GM10847 (cell line): ENCODE results near the gene AKT3.

Experiments
- POLR2A ChIP-seq: IDR thresholded peaks from 2 replicates; pipeline ENCODE4 v1.6.1; 2011; ENCODE audit not compliant: insufficient read length; ENCODE audit errors: extremely low read depth

Gene AKT3

DNA sequence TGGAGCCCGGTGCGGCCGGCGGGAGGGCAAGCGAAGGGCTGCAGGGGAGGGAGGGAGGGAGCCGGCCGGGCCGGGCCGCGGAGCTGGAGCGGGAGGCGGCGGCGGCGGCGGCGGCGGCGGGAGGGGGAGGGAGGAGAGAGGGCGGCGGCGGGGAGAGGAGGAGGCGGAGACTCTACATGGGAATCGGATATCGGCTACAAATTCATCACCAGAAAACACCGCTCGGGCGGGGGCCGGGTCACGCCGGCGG, at the start of gene AKT3:
TSS of gene AKT3 (minus strand) at position 42 of the 250 bp plus-strand sequence. CDS start 7,073 bp downstream, outside the sequence.
- TF ChIP-seq POLR2A = no peak

DNA sequence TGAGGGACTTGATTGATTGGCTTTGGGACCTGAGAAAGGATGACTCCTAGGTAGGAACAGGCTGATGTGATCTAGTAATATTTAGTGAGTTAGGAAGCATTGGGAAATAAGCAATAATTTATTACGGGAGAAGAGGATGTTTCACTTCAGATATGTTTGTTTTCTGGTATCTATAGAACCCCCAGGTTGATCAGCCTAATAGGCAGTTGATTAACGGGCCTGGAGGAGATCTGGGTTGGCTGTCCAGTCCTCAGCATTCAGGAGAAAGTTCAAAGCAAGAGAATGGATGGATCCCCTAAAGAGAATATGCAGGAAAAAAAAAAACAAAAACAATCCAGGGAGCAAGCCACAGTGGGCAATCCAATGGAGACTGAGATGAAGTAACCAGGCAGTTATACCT, 48.2 kb upstream of the AKT3 start:
- TF ChIP-seq POLR2A = no peak

DNA sequence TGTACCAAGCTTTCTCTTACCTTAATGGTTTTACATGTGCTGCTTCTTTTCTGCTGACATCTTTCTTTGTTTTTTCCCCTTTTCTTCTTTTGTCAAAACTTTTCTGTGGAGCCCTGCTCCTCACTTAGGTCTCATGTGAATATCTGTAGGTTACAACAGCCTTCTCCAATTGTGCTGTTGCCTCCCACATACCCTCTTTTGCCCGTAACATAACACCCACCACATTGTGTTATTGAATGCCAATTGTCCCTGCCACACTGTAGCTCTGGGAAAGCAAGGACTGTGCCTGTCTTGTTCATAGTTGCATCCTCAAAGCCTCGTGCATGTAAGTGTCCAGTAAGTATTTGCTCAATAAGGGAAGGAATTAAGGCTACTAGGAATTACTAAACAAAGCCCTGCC, 46.3 kb upstream of the AKT3 start:
- TF ChIP-seq POLR2A = no peak

DNA sequence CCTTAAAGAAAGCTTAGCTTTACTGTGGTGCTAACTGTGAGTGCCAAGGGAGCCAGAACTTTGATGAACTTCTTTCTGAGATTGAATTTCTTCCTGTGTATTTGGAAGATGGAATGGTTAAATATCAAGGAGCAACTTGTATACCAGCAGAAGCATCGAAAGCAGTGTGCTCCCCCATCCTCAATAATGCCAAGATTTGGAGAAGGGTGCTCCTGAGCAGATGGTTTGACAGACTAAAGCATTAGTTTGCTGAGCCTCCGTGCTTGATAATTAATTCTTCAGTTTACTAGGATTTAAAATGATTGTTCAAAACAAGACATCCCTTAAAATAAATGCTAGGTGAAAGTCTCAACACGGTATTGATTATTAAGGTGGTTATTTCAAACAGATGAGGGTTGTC, 42.4 kb upstream of the AKT3 start:
- TF ChIP-seq POLR2A = no peak

DNA sequence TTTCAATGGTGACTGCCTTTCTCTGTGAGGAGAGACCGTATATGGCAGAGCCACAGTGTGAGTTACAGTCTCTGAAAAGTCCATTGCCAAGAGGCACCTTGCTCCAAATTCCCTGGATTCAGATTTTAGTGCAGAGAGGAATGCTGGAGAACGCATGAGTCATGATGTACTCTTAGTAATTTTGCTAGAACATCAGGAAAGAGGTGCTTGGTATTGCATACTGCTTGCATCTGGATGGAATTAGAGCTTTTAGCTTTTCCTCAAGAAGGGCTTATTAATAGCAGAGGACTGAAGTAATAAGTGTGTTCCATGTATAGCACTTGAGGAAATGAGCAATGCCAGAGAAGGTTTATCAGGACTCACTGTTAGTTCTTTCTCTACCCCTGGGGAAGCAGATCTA, 40.5 kb upstream of the AKT3 start:
- no peak for TF ChIP-seq POLR2A

DNA sequence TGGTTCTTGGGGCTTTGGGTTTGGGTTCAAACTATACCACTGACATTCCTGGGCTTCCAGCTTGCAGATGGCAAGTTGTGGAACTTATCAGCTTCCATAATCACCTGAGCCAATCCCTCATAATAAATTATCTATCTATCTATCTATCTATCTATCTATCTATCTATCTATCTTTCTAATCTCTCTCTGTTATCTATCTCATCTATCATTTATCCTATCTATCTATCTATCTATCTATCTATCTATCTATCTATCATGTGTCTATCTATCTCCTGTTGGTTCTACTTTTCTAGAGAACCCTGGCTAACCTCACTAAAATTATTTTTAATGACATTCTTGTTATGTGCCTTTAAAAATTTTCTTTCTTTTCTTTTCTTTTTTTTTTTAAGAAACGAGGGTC, 35.8 kb upstream of the AKT3 start:
- no peak for TF ChIP-seq POLR2A

DNA sequence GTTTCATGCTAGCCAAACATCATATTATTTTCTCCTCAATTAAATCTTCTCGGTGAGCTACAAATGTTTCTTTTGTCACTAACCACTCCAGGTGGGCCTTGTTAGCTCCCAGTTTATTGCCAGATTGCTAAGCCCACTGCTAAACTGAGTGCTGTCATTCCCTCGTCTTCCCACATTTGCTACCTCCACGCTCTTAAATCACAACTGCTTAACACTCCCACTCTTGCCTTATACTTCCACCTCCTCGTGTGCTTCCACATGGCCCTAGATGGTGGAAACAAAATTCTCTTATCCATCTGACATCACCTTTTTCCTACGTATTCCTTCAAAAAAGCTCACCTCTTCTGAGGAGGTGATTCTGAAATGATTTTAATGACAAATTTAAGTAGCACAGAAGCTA, 34.6 kb upstream of the AKT3 start:
- no peak for TF ChIP-seq POLR2A

DNA sequence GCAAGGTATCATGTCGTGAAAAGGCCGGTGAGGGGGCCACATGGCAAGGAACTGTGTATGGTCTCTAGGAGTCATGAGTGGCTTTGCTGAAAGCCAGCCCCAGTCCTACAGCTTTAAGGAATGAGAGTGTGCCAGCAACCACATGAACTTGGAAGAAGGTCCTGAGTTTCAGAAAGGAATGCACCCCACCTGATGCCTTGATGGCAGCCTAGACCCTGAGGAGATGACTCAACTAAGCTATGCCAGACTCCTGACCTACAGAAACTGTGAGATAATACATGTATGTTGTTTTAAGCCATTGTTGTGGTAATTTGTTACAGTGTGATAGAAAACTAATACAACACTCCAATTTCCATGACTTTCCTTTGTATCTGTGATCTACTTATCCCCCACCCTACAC, 33.5 kb upstream of the AKT3 start:
- TF ChIP-seq POLR2A = no peak

DNA sequence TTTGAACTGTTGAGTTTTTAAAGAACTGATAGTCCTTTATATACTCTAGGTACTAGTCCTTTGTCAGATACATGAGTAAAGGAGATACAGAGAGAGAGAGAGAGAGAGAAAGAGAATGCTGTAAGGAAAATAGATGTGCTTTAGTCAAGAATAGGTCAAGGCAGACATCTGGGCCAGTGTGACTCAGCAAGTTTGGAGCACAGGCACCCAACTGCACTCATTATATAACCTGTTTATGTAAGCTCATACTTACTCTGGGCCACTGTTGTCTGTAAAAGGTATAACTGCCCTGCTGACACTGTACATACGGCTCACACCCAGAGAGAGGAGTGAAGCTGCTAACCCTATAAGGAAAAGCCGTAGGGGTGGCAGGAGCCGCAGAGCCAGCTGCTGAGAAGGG, 32.2 kb upstream of the AKT3 start:
- no peak for TF ChIP-seq POLR2A

DNA sequence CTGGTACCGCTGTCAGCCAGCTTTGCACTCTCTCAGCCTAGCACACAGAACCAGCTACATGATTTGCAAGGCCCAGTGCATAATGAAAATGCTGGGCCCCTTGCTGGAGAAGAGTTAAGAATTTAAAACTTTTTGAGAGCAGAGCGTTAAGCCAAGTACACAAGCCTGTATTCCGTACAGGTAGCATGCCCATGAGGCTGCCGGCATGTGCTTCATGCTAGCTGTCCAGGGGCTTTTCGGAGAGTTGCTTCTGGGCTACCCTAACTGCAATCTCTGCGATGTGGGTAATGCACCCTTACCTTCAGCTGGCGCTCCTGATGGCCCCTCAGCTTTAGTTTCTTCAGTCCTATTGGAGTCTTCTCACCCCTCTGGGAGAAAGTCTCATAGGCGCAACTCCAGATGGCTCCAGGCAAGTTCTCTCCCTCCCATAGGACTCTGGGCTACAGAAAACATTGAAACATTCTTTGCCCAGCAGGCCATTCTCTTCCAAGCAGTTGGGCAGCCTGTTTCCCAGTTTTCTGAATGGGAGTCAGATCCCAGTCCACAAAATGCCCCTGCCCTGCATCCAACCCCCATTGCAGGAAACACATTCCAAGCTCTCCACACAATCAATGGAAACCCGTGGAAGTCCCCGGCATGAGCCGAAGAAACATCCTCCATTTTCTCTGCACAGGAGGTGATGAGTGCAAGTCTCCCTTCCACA, 5.7 kb upstream of the AKT3 start:
- no peak for TF ChIP-seq POLR2A

DNA sequence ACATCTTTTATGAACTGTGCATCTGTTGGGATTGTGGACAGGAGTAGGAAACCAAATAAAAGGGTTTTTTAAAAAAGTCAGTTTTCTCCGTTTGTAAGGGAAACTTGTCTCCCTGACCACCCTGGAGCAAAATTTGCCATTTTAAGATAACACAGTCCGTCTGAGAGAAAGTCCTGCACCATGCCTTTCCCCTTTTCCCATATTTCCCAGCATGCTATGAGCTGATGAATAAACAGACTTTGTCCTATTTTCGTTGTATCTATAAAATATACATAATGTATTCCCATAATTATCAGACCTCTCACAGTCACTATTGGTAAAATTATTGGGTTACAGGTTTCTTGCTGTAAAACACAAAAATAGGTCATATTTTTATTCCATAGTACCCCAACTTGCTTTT, 1.7 kb upstream of the AKT3 start:
- TF ChIP-seq POLR2A = no peak

DNA sequence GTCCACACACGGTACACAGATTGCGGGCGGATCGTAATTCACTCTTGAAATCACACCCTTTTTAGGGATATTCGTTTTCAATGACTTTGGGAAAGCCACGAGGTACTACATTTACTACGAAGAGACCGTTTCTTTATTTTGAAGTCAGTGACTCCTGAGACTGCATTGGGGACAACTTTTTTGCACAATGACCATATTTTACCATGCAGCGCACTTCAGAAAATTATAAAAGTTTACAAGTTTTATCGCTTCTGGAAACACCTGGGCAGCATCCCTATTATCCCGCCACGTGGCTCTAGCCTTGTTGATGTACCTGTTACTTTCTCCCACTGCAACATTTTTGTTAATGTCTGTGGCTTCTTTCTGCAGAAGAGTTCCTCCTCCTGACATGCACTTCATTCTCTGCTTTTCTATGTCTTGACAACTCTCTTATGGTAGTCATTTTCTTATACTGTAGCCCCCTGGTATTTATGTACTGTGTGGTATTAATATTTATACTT, 1.3 kb upstream of the AKT3 start:
- no peak for TF ChIP-seq POLR2A

DNA sequence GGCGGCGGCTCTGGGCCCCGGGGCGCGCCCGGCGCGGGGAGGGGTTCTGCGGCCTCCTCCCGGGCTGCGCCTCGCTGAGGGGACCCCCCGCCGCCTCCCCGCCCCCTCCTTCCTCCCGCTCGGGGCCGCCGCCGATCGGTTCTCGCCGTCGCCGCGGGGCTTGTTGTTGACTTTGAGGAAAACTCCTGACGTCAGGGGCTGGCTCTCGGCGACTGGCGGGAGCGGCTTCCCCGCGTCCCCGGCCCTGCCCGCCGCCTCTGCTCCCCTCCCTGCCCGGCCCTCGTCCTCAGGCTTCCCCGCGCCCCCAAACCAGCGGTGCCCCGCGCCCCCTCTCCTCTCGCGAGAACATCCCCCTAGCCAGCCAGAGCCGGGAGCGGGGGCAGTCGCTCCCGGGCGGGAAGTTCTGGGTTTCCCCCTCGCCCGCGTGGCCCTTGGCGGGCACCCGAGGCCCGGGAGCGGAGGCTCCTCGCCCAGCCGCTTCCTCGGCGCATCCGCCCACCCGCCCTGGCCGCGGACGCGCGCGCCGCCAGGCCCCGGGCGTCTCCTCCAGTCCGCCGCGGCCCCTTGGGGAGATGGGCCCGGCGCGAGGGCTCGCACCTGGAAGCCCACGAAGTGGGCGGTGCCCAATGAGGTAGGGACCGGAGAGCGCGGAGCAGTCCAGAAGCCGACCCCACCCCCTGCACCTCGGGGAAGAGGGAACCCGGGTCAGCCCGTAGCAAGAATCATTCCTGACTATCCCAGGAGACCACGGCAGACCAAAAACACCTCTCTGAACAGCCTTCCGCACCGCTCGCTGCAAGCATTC, 611 bp upstream of the AKT3 start:
- peak; percentile 41 for TF ChIP-seq POLR2A

DNA sequence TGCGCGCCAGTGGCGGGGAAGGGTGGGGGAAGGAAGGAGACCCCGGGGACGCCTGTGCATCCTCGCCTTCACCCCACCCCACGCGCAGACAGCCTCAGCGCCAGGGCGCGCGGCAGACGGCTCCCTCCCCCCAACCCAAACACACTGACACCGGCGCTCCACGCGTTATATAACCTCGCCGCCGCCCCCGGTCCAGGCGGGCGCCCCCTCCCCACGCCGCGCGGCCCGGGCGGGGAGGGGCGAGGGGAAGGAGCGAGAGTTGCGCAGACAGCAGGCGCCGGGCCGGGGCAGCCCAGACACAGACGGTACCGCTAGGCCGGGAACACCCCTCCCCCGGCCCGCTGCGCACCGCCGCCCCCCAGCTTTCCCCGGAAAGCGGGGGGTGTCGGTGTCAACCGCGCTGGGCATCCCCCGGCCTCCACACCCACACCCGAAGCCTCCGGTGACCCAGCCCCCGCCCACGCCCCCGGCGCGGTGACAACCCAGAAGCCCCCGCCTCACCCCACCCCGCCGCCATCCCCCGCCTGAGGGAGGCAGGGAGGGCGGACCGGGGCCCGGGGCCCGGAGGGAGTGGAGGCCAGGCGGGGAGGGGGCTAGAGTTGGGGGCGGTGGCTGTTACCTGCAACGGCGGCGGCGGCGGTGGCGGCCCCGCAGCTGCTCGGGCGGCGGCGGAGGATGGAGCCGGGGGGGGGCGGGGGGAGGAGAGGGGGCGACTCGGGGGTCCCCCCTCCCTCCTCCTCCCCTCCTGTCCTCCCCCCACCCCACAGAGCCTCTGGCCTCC, 432 bp downstream of the AKT3 start:
- no peak for TF ChIP-seq POLR2A

DNA sequence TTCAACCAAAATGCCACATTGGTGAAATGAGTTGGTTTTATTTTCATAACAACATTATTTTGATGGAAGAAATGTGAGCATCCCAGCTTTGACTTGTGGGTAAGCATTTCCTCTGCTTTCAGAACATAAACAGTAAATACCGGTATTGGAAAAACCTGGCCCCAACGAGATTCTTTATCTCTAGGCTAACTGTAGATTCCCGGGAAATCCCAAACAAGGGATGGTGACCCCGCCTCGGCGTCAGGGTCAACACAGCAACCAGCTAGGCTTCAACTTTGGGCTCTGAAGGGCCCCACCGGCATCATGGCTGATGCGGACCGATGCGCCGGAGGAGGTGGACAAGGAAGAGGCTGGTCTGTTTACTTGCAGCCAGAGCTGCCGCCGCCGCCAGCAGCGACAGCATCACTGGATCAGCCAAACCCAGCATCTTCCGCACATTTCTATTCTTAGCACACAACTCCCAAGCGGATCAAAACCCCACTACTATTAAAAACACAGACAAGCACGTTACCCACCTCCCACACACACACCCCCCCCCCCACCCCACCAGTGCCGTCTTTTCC, 1.1 kb downstream of the AKT3 start:
- TF ChIP-seq POLR2A = no peak
